SK-N-DZ (cell line): ENCODE data around the gene MASP1.

ENCODE experiments used
- DNase-seq: peaks from one replicate; pipeline ENCODE4 v3.0.0-alpha.2; 2015; ENCODE audit warnings: low spot score

The MASP1 gene

GRCh38 chr3:187186801-187187421 is 104.6 kb downstream of the MASP1 start:
- no peak for DNase-seq

- DNase-seq: no peak
These were observed 105.2 kb downstream of the MASP1 start for GRCh38 chr3:187186375-187186774.

- DNase-seq: no peak
These were observed 105.8 kb downstream of the MASP1 start for GRCh38 chr3:187185759-187186158.
